ENCODE measurements around the gene TCTN3.
A peak's percentile ranks its signal among the peaks of the same experiment; 100 is the strongest.
"Not testable (repeated sequence)": the region's sequence is repeated elsewhere in the genome, so short reads cannot be mapped to it uniquely, and the experiment has no call there.

The TCTN3 gene

DNA sequence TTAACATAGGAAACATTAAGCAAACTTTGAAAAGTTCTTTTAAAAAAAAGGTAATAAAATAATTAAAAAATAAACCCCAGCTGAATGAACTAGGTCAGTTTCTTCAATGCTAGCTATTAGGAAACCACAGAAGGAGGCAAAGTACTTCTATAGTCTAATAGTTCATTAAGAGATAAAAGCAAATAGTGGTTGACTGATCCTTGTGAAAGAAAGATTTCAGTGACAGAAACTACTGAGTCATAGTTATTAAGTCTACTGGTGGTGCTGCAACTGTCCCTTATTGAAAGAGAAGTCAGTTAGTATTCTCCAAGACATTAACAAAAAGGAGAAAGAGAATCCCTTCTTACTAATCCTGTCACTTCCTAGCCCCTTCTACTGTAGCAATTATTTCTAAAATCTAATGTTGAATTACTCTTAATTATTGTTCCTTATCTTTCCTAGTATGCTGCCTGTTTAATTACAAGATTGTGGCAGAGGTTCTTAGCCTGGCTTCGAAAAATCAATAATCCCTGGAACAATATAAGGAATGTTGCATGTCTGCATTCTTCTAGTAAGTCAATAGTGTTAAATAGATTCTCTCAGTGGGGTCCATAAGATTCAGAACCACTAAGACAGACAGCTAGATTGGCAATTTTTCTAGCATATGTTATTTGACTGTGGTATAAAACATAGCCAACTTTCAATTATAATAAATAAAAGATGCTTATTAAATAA lies 18.2 kb downstream of the TCTN3 start:
- DNase-seq, result no peak

GRCh38 chr10:95674643-95675042 lies 19.1 kb downstream of the TCTN3 start:
- DNase-seq, result no peak

- not testable (repeated sequence) for DNase-seq
These were observed 21.1 kb downstream of the TCTN3 start for GRCh38 chr10:95672641-95673040.

DNA sequence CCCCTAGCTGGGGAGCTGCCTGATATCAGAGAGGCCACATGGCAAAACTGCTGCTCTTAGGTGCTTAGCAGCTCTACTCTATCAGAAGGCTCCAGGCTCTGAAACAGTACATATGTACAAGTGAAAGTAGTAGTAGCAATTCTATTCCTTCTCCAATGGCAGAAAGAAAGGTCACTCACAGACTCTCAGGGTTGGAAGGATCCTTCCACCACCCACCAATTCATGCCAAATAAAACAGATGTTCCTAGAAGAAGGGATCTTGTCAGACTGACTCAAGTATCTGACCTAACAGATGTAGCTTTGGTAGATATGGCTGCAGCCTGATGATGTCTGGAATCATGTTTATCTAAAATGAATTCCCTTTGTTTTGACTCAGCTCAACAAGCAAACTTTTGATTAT lies 29.2 kb downstream of the TCTN3 start:
- no peak for DNase-seq

DNA sequence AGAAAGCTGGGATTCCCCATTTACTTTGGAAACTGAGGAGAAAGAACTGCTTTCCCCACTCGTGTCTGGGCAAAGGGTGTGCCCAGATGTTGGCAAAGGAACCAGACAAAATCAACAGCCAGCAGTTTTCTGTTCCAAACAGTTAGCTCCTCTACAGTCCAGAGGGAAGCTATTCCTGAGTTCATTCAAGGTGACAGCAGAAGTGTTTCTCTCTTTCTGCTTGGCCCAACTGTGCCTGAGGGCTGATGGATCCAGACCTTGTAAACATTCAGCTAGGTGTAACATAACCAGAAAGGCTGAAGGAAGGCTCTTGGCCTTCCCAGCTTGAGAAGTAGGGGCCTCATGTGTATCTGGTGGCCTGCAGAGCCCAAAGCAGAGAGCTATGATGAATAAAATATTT lies 30.2 kb downstream of the TCTN3 start:
- no peak for DNase-seq

- DNase-seq, result no peak
These were observed 31.9 kb downstream of the TCTN3 start for GRCh38 chr10:95661818-95662217.

GRCh38 chr10:95660283-95660682 lies 33.4 kb downstream of the TCTN3 start:
- DNase-seq, result no peak

GRCh38 chr10:95657250-95657649 lies 36.5 kb downstream of the TCTN3 start:
- DNase-seq, result no peak

GRCh38 chr10:95656291-95657164 lies 37.2 kb downstream of the TCTN3 start, which contains the start of gene ALDH18A1:
Gene ALDH18A1, minus strand, starts transcription at chr10:95656711. Its CDS starts 3,334 bp downstream, at chr10:95653377.
- DNase-seq, result peak; percentile 97

DNA sequence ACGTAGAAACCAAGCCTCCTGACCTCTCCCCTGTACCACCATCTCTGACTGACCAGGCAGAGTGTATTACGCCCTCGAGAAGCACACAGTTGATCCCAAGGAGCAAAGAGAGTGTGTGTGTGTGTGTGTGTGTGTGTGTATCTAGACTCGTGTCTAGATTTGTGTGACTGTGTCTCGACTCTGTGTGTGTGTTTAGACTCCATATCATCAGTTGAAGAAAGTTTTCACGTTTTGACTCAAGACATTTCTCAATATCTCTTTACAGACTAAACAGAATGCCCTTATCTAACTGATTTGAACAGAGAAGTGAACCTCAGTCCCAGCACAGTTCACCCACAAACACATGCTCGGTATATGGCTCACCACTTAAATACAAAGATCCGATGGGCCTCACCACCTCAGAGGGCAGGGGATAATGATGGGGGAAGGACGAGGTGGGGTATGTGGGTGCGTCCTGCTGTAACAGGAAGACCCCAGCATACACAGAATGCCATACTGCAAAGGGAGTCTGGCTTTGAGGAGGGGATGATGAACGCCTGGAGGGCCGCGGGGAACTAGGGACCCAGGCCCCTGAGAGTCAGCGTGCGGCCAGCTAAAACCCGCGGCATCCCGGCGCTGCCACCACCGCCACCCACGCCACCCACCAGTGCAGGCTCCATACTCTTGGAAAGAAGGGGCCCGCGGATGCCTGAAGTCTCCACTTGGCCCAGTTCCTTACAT lies 38.0 kb downstream of the TCTN3 start:
- DNase-seq, result no peak

- no peak for DNase-seq
These were observed 39.8 kb downstream of the TCTN3 start for GRCh38 chr10:95653895-95654294.

DNA sequence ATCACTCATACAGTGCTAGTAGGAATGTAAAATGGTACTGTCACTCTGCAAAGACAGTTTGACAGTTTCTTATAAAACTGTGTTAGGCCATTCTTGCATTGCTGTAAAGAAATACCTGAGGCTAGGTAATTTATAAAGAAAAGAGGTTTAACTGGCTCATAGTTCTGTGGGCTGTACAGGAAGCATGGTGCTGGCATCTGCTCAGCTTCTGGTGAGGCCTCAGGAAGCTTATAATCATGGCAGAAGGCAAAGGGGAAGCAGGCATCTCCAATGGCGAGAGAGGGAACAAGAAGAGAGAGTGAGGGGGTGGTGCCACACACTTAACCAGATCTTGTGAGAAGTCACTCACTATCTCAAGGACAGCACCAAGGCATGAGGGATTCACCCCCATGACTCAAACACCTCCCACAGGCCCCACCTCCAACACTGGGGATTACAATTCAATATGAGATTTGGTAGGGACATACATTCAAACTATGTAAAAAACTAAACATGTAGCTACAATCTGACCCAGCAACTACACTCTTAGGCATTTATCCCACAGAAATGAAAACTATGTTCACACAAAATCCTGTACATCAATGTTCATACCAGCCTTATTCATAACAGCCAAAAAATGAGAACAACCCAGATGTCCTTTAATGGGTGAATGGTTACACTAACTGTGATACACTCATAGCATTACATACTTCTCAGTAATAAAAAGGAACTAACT lies 42.2 kb downstream of the TCTN3 start:
- no peak for DNase-seq

GRCh38 chr10:95650232-95650631 lies 43.5 kb downstream of the TCTN3 start:
- DNase-seq, result no peak

DNA sequence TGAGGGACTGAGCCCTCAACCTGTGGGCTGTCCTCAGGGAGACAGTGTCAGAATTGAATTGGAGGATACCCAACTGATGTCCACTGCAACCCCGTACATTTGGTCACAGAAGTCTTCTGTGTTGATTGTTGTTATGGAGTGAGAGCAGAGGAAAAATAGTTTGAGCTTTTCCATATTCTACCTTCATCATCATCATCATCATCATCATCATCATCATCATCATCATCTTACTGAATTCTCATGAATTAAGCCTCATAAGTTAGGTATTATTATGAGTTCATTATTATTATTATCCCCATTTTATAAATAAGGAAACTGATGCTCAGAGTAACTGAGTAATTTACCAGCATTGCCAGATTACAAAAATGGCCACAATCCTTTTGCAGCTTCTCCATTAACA lies 45.6 kb downstream of the TCTN3 start:
- no peak for DNase-seq

DNA sequence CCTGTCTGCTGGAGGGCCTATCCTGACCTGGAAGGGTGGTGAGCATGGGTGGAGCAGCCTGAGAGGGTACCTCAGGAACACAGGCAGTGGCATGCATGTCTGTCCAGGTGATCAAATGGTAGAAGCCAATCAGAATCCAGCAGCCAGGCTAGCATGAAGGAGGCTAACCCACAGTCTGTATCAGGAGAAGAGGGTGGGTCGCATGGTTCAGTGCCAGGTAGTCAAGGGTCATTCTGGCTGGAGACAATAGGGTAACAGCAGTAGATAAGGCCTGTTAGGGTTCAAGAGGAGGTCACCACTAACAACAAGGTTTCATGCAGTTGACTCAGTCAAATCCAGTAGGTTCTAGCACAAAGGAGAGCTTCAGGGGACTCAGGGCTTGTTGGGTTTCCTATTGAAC lies 47.6 kb downstream of the TCTN3 start:
- no peak for DNase-seq

- no peak for DNase-seq
These were observed 48.8 kb downstream of the TCTN3 start for GRCh38 chr10:95644901-95645300.

DNA sequence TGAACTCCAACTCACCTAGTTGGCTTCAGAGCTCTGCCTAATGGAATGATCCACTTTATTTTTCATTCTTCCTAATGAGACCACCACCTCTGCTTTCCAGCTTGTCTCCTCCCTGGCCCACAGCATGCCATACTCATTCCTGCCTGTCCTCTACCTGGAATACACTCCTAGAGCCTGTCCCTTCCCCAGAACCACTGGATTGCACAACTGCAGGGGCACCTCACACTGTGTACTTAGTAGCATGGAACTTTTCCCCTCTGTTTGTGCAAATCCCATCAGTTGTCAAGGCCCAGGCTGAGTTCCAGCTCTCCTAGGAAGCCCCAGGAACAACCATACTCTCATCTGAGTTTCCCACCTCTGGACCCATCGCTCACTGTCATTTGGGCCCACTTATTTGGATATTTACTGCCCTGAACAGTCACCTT lies 52.8 kb downstream of the TCTN3 start:
- no peak for DNase-seq

DNA sequence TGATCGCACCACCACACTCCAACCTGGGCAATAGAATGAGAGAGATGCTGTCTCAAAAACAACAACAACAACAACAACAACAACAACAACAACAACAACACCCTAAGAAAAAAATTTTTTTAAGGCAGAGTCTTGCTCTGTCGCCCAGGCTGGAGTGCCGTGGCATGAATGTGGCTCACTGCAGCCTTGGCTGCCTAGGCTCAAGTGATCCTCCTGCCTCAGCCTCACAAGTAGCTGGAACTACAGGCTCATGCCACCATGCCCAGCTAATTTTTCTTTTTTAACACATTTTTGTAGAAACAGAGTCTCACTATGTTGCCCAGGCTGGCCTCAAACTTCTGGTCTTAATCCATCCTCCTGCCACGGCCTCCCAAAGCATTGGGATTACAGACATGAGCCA lies 55.8 kb downstream of the TCTN3 start:
- DNase-seq, result no peak

GRCh38 chr10:95637140-95637539 lies 56.6 kb downstream of the TCTN3 start:
- DNase-seq, result no peak

- DNase-seq, result no peak
These were observed 58.4 kb downstream of the TCTN3 start for GRCh38 chr10:95635319-95635733.

- DNase-seq, result no peak
These were observed 64.9 kb downstream of the TCTN3 start for GRCh38 chr10:95628786-95629185.

- DNase-seq, result no peak
These were observed 67.2 kb downstream of the TCTN3 start for GRCh38 chr10:95626500-95626899.

DNA sequence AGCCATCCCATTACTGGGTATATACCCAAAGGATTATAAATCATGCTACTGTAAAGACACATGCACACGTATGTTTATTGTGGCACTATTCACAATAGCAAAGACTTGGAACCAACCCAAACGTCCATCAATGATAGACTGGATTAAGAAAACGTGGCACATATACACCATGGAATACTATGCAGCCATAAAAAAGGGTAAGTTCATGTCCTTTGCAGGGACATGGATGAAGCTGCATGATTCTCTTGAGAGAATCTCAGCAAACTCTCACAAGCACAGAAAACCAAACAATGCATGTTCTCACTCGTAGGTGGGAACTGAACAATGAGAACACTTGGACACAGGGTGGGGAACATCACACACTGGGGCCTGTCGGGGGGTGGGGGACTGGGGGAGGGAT lies 73.3 kb downstream of the TCTN3 start:
- DNase-seq, result not testable (repeated sequence)

Measured in activated T-cell treated with anti-CD3 and anti-CD28 coated beads, Interleukin-2, amount 50 U/mL, for 1 hour (primary cell).